Upper lobe of right lung (tissue), 1 donor: ENCODE data around the gene ARHGAP24. TPM values are rescaled to one million over a fixed set of nuclear protein-coding genes. Genes with fewer than 3 reads are reported as not detected.

Experiments
- ATAC-seq: fragments of 200-7000 bp; cut with Tn5 transposase; one replicate; pipeline ENCODE4 v1.9.1; 2020; ENCODE audit warnings: mild to moderate bottlenecking, moderate library complexity
- DNase-seq: peaks from one replicate; pipeline ENCODE4 v3.0.0-alpha.2; 2020
- H3K27ac ChIP-seq: fragments of 200-600 bp; one replicate; pipeline ENCODE4 v1.8.0; 2022
- H3K27me3 ChIP-seq: fragments of 200-600 bp; one replicate; pipeline ENCODE4 v1.8.0; 2022; ENCODE audit warnings: mild to moderate bottlenecking
- H3K36me3 ChIP-seq: fragments of 200-600 bp; one replicate; pipeline ENCODE4 v1.8.0; 2022
- H3K4me1 ChIP-seq: fragments of 200-600 bp; one replicate; pipeline ENCODE4 v1.8.0; 2022
- H3K4me3 ChIP-seq: fragments of 200-600 bp; one replicate; pipeline ENCODE4 v1.8.0; 2022; ENCODE audit warnings: mild to moderate bottlenecking
- H3K9me3 ChIP-seq: fragments of 200-600 bp; one replicate; pipeline ENCODE4 v1.8.0; 2022
- intact Hi-C: fragments of 100-400 bp; cut with DNase I; formaldehyde crosslinking; loops from one replicate; pipeline ENCODE4 v1.11.0; 2022
- total RNA-seq: library from RNA; stranded (reverse); fragmentation: NEBNext Ultra II Directional; extraction: Animal tissue kit (Norgen Biotek cat#: 25700); gene quantifications from one replicate; pipeline ENCODE4 v1.2.1, GENCODE V29; 2021
- TF ChIP-seq, protein P1 (sequence below): fragments of 200-600 bp; IDR thresholded peaks from one replicate; pipeline ENCODE4 v1.8.0; 2022; ENCODE audit warnings: antibody characterized with exemption
- donor health status: DM: no; HTN: yes; CAD: no; lungs with severe emphysema.

ARHGAP24 gene
- total RNA-seq, 1 donor from 2014 or later = 29.8 TPM

DNA sequence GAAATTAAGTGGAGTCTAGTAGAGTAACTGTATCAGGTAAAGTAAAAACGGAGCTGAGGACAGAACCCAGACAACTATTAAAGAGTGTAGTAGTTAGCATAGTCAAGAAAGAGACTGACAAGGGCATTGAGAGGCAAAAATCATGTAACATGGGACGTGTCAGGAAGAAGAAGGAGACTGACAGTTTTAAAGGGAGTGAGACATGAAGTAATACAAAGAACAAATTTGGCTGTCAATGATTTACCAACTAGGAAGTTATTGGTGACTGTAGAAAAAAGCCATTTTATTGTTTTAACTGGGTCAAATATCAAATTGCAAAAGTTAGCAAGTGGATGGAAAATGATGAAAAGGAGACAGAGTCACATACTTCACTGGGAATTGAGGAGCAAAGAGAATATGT is 462.6 kb downstream of the ARHGAP24 start:
- TF ChIP-seq, protein P1, sequence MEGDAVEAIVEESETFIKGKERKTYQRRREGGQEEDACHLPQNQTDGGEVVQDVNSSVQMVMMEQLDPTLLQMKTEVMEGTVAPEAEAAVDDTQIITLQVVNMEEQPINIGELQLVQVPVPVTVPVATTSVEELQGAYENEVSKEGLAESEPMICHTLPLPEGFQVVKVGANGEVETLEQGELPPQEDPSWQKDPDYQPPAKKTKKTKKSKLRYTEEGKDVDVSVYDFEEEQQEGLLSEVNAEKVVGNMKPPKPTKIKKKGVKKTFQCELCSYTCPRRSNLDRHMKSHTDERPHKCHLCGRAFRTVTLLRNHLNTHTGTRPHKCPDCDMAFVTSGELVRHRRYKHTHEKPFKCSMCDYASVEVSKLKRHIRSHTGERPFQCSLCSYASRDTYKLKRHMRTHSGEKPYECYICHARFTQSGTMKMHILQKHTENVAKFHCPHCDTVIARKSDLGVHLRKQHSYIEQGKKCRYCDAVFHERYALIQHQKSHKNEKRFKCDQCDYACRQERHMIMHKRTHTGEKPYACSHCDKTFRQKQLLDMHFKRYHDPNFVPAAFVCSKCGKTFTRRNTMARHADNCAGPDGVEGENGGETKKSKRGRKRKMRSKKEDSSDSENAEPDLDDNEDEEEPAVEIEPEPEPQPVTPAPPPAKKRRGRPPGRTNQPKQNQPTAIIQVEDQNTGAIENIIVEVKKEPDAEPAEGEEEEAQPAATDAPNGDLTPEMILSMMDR = no peak
- no peak for ATAC-seq
- no peaks in the 10 kb centered on the region for H3K9me3 ChIP-seq
- H3K27me3 ChIP-seq = no peaks in the 10 kb centered on the region
- intact Hi-C loops = no loop called here
- DNase-seq = no peak
- no peak overlapping the region for H3K4me3 ChIP-seq
- H3K4me1 ChIP-seq = no peaks in the 10 kb centered on the region
- no peak overlapping the region for H3K27ac ChIP-seq
- H3K36me3 ChIP-seq = no peaks in the 10 kb centered on the region

DNA sequence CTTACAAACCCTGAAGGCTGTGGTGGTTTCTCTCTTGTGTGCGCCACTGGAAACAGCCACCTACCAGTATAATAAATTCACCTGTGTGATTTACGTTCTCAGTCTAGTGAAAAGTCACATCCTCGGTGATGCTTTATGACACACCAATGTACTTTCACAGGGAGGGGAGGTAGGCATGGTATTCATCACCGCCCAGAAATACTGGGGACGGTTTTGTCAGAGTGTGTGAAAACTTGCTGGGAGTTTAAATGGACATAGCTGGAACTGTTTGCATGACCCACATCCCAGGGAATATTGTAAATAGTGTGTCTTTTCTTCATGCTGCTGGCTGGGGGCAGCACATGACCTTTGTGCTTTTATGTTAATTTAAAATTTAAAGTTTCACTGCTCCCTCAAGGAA is 463.1 kb downstream of the ARHGAP24 start:
- H3K9me3 ChIP-seq = no peaks in the 10 kb centered on the region
- intact Hi-C loops = no loop called here
- H3K27me3 ChIP-seq = no peaks in the 10 kb centered on the region
- DNase-seq = no peak
- no peaks in the 10 kb centered on the region for H3K4me1 ChIP-seq
- H3K4me3 ChIP-seq = no peak overlapping the region
- TF ChIP-seq, protein P1 = no peak
- H3K27ac ChIP-seq = no peak overlapping the region
- no peaks in the 10 kb centered on the region for H3K36me3 ChIP-seq
- ATAC-seq = no peak

DNA sequence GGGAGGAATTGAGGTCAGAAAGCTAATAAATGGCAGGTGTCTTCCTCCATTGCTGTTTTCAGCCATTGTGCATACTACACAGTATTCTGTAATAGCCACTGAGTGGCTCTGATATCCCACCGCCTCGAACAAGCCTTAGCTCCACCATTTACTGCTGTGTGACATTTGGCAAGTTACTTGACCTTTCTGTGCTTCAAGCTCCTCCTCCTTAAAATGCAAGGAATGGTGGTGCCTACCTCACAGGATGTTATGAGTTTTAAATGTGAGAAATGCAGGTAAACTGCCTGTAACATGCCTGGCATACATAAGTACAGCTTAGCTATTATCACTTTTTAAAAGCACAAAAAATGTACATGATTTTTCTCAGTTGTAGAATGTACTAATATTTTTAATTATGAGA is 464.0 kb downstream of the ARHGAP24 start:
- Histone ChIP-seq H3K27ac (no peak overlapping the region), H3K27me3 (no peaks in the 10 kb centered on the region), H3K36me3 (no peaks in the 10 kb centered on the region), H3K4me1 (no peaks in the 10 kb centered on the region), H3K4me3 (no peak overlapping the region), H3K9me3 (no peaks in the 10 kb centered on the region)
- DNase-seq (no peak), ATAC-seq (no peak)
- TF ChIP-seq, protein P1 = no peak
- intact Hi-C loops = no loop called here

DNA sequence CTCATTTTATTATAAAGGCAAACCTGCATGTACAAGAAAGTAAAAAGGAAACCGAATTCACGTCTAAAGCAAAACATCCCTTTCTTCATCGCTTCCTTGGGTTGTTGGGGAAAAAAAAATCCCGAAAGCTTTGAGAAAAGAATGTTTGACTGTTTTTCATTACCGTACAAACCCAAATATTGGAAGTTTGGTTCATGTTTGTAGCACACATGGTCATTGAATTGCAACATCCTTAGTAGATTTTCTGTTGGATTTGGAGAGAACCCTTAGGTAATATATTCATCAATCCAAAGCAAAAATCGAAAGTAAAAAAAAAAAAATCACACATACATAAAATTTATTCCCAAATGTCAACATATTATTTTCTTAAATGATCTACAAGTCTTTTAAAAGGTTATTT is 464.6 kb downstream of the ARHGAP24 start:
- no peaks in the 10 kb centered on the region for H3K36me3 ChIP-seq
- no peaks in the 10 kb centered on the region for H3K4me1 ChIP-seq
- no peak overlapping the region for H3K4me3 ChIP-seq
- DNase-seq (no peak), ATAC-seq (no peak)
- TF ChIP-seq, protein P1 = no peak
- intact Hi-C loops = no loop called here
- H3K27ac ChIP-seq = no peak overlapping the region
- no peaks in the 10 kb centered on the region for H3K9me3 ChIP-seq
- no peaks in the 10 kb centered on the region for H3K27me3 ChIP-seq

DNA sequence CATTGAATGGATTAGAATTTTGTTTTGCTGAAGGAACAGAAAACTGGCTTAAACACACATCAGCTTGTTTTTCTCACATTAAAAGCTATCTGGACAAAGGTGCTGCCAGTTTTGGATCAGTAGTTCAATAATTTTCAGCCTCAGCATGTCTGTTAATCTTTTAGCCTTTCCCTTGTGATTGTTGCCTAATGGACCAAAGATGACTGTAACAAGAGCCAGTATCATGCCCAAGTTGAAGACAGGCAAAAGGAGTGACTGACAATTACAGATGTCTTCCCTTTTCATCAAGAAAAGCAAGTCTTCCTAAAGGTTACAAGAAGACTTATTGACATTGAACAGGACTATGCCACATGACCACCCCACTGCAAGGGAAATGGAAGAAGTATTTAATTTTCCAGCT is 465.2 kb downstream of the ARHGAP24 start:
- intact Hi-C loops = no loop called here
- ATAC-seq (no peak), DNase-seq (no peak)
- TF ChIP-seq, protein P1 = no peak
- no peaks in the 10 kb centered on the region for H3K4me1 ChIP-seq
- no peaks in the 10 kb centered on the region for H3K36me3 ChIP-seq
- no peak overlapping the region for H3K4me3 ChIP-seq
- no peaks in the 10 kb centered on the region for H3K27me3 ChIP-seq
- no peaks in the 10 kb centered on the region for H3K9me3 ChIP-seq
- H3K27ac ChIP-seq = no peak overlapping the region

DNA sequence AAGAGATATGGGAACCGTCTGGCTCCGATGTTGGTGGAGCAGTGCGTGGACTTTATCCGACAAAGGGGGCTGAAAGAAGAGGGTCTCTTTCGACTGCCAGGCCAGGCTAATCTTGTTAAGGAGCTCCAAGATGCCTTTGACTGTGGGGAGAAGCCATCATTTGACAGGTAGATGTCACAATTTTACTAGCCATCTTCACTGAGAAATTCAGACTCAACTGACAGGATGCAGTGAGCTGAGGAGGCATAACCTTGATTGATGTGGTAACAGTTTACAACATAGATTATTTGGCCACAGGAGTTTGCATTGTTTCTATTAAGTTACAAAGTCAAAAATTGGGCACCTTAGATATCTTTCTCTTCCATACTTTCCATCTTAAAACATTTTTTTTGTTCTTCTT is 467.2 kb downstream of the ARHGAP24 start:
- no peak overlapping the region for H3K27ac ChIP-seq

More for the DNA sequence above, 467.2 kb downstream of the ARHGAP24 start:
- ATAC-seq (no peak), DNase-seq (no peak)
- Histone ChIP-seq H3K9me3 (no peaks in the 10 kb centered on the region), H3K4me3 (no peak overlapping the region), H3K27me3 (no peaks in the 10 kb centered on the region), H3K36me3 (no peaks in the 10 kb centered on the region), H3K4me1 (no peaks in the 10 kb centered on the region)
- TF ChIP-seq, protein P1 = no peak
- intact Hi-C loops = no loop called here
